Measurements from ENCODE around the gene DEFB128. TPM values are rescaled to one million over a fixed set of nuclear protein-coding genes. Genes with fewer than 3 reads are reported as not detected.
"Not testable (repeated sequence)": the region's sequence is repeated elsewhere in the genome, so short reads cannot be mapped to it uniquely, and the experiment has no call there.

DEFB128 gene
- total RNA-seq, 2 donors from 2014 or later, result not detected

DNA sequence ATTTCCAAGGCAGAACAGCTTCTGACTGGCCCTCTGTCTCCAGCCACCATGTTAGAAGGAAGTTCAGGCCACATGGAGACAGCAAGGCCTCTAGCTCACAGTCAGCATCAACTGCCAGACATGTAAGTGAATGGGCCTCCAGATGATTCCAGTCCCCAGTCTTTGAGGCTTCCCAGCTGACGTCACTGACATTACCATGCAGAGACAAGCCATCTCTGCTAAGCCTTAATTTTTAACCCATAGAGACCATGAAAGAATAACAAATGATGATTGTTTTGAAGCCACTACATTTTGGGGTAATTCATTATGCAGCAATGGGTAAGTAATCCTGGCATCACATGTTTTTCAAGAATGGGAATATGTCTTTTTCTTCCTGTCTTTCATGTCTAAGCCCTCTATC, 26.3 kb upstream of the DEFB128 start:
- Histone ChIP-seq H3K4me3 (no peak overlapping the region), H3K27me3 (replicated peaks; ENCODE audit: insufficient read depth) (no peaks in the 10 kb centered on the region), H3K27ac (no peak overlapping the region), H3K9me3 (no peaks in the 10 kb centered on the region), H3K36me3 (no peaks in the 10 kb centered on the region), H3K4me1 (ENCODE audit: control insufficient read depth in 1 of 2, low read depth in 2 of 2) (no peaks in the 10 kb centered on the region)
- DNase-seq (ENCODE audit: low spot score) (no peak), ATAC-seq (ENCODE audit: insufficient number of reproducible peaks, low FRiP score, low read depth) (no peak)
- TF ChIP-seq, protein P1, sequence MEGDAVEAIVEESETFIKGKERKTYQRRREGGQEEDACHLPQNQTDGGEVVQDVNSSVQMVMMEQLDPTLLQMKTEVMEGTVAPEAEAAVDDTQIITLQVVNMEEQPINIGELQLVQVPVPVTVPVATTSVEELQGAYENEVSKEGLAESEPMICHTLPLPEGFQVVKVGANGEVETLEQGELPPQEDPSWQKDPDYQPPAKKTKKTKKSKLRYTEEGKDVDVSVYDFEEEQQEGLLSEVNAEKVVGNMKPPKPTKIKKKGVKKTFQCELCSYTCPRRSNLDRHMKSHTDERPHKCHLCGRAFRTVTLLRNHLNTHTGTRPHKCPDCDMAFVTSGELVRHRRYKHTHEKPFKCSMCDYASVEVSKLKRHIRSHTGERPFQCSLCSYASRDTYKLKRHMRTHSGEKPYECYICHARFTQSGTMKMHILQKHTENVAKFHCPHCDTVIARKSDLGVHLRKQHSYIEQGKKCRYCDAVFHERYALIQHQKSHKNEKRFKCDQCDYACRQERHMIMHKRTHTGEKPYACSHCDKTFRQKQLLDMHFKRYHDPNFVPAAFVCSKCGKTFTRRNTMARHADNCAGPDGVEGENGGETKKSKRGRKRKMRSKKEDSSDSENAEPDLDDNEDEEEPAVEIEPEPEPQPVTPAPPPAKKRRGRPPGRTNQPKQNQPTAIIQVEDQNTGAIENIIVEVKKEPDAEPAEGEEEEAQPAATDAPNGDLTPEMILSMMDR (IDR thresholded peaks at IDR 0.05), result no peak

DNA sequence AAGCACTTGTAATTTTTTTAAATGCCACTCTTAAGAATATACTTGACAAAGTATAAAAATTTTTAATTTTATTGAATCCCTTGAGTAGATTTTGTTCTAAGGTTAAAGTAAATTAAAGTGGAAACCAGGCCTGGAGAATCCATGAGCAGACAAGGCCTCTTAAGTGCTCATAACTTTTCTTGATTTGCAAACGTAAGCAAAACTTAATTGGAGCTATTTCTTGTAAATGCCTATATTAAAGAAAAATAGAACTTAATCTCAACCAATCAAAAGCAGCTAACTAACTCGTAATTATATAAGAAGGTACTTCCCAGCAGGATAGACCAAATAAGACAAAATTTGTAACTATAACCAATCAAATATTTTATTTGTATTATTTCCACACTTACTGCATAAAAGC, 24.9 kb upstream of the DEFB128 start:
- no peak for DNase-seq (ENCODE audit: low spot score)
- Histone ChIP-seq H3K27me3 (replicated peaks; ENCODE audit: insufficient read depth) (no peaks in the 10 kb centered on the region), H3K27ac (no peak overlapping the region), H3K4me3 (no peak overlapping the region), H3K4me1 (ENCODE audit: control insufficient read depth in 1 of 2, low read depth in 2 of 2) (no peaks in the 10 kb centered on the region), H3K36me3 (no peaks in the 10 kb centered on the region), H3K9me3 (no peaks in the 10 kb centered on the region)
- TF ChIP-seq, protein P1 (IDR thresholded peaks at IDR 0.05), result no peak
- no peak for ATAC-seq (ENCODE audit: insufficient number of reproducible peaks, low FRiP score, low read depth)

- TF ChIP-seq, protein P1 (IDR thresholded peaks at IDR 0.05), result no peak
- H3K36me3 ChIP-seq, result no peaks in the 10 kb centered on the region
- no peaks in the 10 kb centered on the region for H3K27me3 ChIP-seq (replicated peaks; ENCODE audit: insufficient read depth)
- no peaks in the 10 kb centered on the region for H3K4me1 ChIP-seq (ENCODE audit: control insufficient read depth in 1 of 2, low read depth in 2 of 2)
- H3K4me3 ChIP-seq, result no peak overlapping the region
- ATAC-seq (ENCODE audit: insufficient number of reproducible peaks, low FRiP score, low read depth), result no peak
- no peak for DNase-seq (ENCODE audit: low spot score)
- no peaks in the 10 kb centered on the region for H3K9me3 ChIP-seq
- H3K27ac ChIP-seq, result no peak overlapping the region
These were observed 21.4 kb upstream of the DEFB128 start for GRCh38 chr20:210809-211502.

DNA sequence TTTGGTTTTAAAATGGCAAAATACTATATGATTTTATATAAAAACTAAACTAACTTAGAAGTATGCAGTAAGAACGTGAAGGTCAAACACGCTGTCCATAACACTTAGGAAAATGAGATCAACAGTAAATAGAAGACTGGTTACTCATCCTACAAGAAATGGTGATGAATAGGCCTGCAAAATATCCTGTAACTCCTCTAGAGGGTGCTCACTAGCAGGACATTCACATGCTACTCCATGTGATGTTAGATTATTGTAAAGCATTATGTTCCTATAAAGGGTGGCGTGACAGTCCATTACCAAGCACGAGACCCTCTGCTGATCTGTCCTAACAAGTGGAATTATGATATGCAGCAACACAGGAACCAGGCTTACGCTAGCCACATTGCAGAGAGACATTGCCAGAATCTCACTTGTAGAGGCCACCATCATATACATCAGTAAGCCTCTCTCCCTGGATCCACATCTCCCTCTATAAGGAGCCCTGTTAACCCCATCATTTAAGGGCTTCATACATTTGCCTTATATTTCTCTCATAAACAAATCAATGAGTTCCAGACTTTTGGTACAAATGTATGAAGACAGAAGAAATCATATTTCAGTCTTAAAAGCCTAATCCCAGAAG, 19.5 kb upstream of the DEFB128 start:
- H3K27me3 ChIP-seq (replicated peaks; ENCODE audit: insufficient read depth), result no peaks in the 10 kb centered on the region
- no peaks in the 10 kb centered on the region for H3K4me1 ChIP-seq (ENCODE audit: control insufficient read depth in 1 of 2, low read depth in 2 of 2)
- ATAC-seq (ENCODE audit: insufficient number of reproducible peaks, low FRiP score, low read depth) (no peak), DNase-seq (ENCODE audit: low spot score) (no peak)
- H3K27ac ChIP-seq, result no peak overlapping the region
- TF ChIP-seq, protein P1 (IDR thresholded peaks at IDR 0.05), result peak; percentile 23
- H3K9me3 ChIP-seq, result no peaks in the 10 kb centered on the region
- H3K4me3 ChIP-seq, result no peak overlapping the region
- H3K36me3 ChIP-seq, result no peaks in the 10 kb centered on the region

GRCh38 chr20:203630-204029, 14.1 kb upstream of the DEFB128 start:
- H3K27ac ChIP-seq; ATAC-seq (ENCODE audit: insufficient number of reproducible peaks, low FRiP score, low read depth); DNase-seq (ENCODE audit: low spot score); H3K4me1 ChIP-seq (ENCODE audit: control insufficient read depth in 1 of 2, low read depth in 2 of 2); H3K9me3 ChIP-seq; H3K27me3 ChIP-seq (replicated peaks; ENCODE audit: insufficient read depth); H3K36me3 ChIP-seq; H3K4me3 ChIP-seq: not testable (repeated sequence)
